Measurements from ENCODE around the gene HTATSF1.

Gene HTATSF1

GRCh38 chrX:136497556-136498052, at the start of gene HTATSF1:
Gene HTATSF1, plus strand, starts transcription at chrX:136497592. Its CDS starts 93 bp downstream, at chrX:136497685.
- DNase-seq: no peak

- no peak for DNase-seq
These were observed 49.4 kb upstream of the HTATSF1 start for GRCh38 chrX:136447968-136448367.

- no peak for DNase-seq
These were observed 47.2 kb upstream of the HTATSF1 start for GRCh38 chrX:136450050-136450830.

GRCh38 chrX:136452614-136453013, 44.8 kb upstream of the HTATSF1 start:
- DNase-seq: no peak

- no peak for DNase-seq
These were observed 44.3 kb upstream of the HTATSF1 start for GRCh38 chrX:136453114-136453513.

GRCh38 chrX:136453771-136454170, 43.6 kb upstream of the HTATSF1 start:
- no peak for DNase-seq

- DNase-seq: no peak
These were observed 41.3 kb upstream of the HTATSF1 start for GRCh38 chrX:136456133-136456532.

- DNase-seq: no peak
These were observed 40.0 kb upstream of the HTATSF1 start for GRCh38 chrX:136457303-136457917.

GRCh38 chrX:136464589-136464988, 32.8 kb upstream of the HTATSF1 start:
- DNase-seq: no peak

GRCh38 chrX:136467303-136467702, 30.1 kb upstream of the HTATSF1 start:
- no peak for DNase-seq

- no peak for DNase-seq
These were observed 28.8 kb upstream of the HTATSF1 start for GRCh38 chrX:136468391-136469103.

GRCh38 chrX:136473663-136474062, 23.7 kb upstream of the HTATSF1 start:
- DNase-seq: no peak

GRCh38 chrX:136475236-136475635, 22.2 kb upstream of the HTATSF1 start:
- no peak for DNase-seq

GRCh38 chrX:136476501-136476900, 20.9 kb upstream of the HTATSF1 start:
- no peak for DNase-seq

GRCh38 chrX:136477026-136477425, 20.4 kb upstream of the HTATSF1 start:
- DNase-seq: no peak

GRCh38 chrX:136480383-136480782, 17.0 kb upstream of the HTATSF1 start:
- no peak for DNase-seq

GRCh38 chrX:136487647-136488046, 9.7 kb upstream of the HTATSF1 start, which contains the start of gene BRS3:
Gene BRS3, plus strand, starts transcription at chrX:136487947. Its CDS starts 168 bp downstream, at chrX:136488115.
- DNase-seq: no peak

GRCh38 chrX:136488706-136489105, 8.7 kb upstream of the HTATSF1 start:
- DNase-seq: no peak

GRCh38 chrX:136491832-136492231, 5.6 kb upstream of the HTATSF1 start:
- no peak for DNase-seq

GRCh38 chrX:136493011-136493410, 4.4 kb upstream of the HTATSF1 start:
- DNase-seq: no peak

- DNase-seq: no peak
These were observed 2.3 kb upstream of the HTATSF1 start for GRCh38 chrX:136495043-136495442.

- DNase-seq: no peak
These were observed 1.1 kb upstream of the HTATSF1 start for GRCh38 chrX:136496186-136496763.

Measured in NCI-H2107 (cell line).